HUES48 (cell line): ENCODE measurements around the gene IQSEC1.

ENCODE experiments used
- H3K27ac ChIP-seq: one replicate; pipeline ENCODE4 v1.7.0; 2013; ENCODE audit warnings: low read depth, low read length, inconsistent platforms
- H3K27me3 ChIP-seq: 2 replicates; pipeline ENCODE4 v1.6.1; 2013; ENCODE audit warnings: mild to moderate bottlenecking, low read length; ENCODE audit not compliant: control insufficient read depth, insufficient read depth
- H3K36me3 ChIP-seq: 2 replicates; pipeline ENCODE4 v1.6.1; 2013; ENCODE audit warnings: low read length; ENCODE audit not compliant: control insufficient read depth, insufficient read depth
- H3K4me1 ChIP-seq: 2 replicates; pipeline ENCODE4 v1.6.1; 2013; ENCODE audit warnings: mild to moderate bottlenecking, low read length; ENCODE audit not compliant: control insufficient read depth, insufficient read depth
- H3K4me3 ChIP-seq: 2 replicates; pipeline ENCODE4 v1.5.1; 2013; ENCODE audit warnings: mild to moderate bottlenecking, low read depth, low read length
- H3K9ac ChIP-seq: 2 replicates; pipeline ENCODE4 v1.6.1; 2013; ENCODE audit warnings: mild to moderate bottlenecking, low read depth, low read length, moderate library complexity
- H3K9me3 ChIP-seq: 2 replicates; pipeline ENCODE4 v1.6.1; 2013; ENCODE audit warnings: low read length; ENCODE audit not compliant: control insufficient read depth, insufficient read depth

The IQSEC1 gene

GRCh38 chr3:13073326-13074005 lies at the start of gene IQSEC1:
TSS of gene IQSEC1 (minus strand) at chr3:13073429. CDS start at chr3:13073014, 415 bp downstream.
- H3K4me1 ChIP-seq: peaks cover 9% of the 10 kb centered on the region
- H3K4me3 ChIP-seq: peak within 1 kb of the TSS; percentile 52
- H3K36me3 ChIP-seq: no peaks in the 10 kb centered on the region
- no peak within 1 kb of the TSS for H3K27ac ChIP-seq
- no peaks in the 10 kb centered on the region for H3K9me3 ChIP-seq
- no peak within 1 kb of the TSS for H3K9ac ChIP-seq
- H3K27me3 ChIP-seq: peaks cover 40% of the 10 kb centered on the region

DNA sequence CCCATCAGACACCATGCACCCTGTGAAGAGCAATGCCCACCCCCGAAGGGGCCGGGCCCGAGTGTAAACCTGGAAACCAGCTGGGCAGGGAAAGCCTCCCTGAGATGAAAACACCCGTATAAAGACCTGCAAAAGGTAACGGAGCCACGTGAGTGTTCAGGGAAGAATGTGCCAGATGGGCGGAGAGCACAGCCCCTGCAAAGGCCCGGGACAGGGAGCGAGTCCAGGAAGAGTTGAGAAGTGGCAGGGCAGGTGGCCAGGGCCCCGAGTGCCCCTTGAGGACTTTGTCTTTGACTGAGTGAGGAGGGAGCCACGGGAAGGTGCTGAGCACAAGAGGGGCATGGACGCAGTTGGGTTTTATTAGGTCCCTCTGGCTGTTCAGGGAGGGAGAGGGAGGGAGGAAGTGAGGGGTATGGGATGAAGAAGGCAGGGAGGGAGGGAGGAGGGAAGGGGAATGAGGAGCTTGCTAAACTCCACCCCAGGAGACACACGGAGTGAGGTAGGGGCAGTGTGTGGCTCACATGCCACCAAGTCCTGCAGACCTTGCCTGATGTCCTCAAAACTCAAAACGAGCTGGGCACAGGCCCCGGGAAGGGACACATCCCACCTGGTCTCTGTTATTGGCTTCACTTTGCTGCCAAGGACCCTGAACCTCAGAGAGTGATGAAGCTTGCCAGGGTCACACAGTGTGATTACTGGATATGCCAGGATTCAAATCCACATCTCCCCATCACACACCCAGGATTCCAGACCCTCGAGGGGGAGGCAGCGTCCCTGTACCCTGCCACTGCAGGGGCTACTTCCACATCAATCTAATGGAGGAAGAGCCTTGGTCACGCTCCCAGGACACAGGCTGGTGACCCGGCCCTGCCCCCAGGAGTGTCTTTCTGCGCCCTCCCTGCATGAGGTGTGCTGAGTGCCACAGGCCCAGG lies 49.1 kb upstream of the IQSEC1 start:
- Histone ChIP-seq H3K4me3 (no peak overlapping the region), H3K9ac (no peak overlapping the region), H3K9me3 (no peaks in the 10 kb centered on the region)

DNA sequence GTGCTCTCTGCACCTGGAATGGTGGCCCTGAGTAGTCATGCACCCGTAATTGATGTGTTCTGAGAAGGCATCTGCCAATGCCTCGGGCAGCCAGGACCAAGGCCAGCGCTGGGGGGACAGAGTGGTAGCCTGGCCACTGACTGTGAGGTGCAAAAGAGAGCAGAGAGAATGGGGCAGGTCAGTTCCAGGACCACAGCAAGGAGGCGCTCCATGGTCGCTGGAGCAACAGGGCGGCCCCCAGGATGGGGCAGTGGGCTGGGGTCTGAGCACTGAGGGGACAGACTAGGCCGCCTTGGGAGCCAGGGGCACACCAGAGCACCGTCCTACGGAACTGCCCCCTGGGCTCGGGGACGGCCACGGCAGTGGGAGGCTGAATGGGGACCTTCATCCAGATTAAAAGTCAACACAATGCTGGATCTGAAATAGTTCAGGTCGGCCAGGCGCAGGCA lies 48.3 kb upstream of the IQSEC1 start:
- H3K4me3 ChIP-seq: no peak overlapping the region
- no peaks in the 10 kb centered on the region for H3K36me3 ChIP-seq
- no peak overlapping the region for H3K9ac ChIP-seq
- no peaks in the 10 kb centered on the region for H3K4me1 ChIP-seq
- no peak overlapping the region for H3K27ac ChIP-seq
- no peaks in the 10 kb centered on the region for H3K9me3 ChIP-seq
- H3K27me3 ChIP-seq: no peaks in the 10 kb centered on the region

More for the DNA sequence above, 49.1 kb upstream of the IQSEC1 start:
- Histone ChIP-seq H3K36me3 (no peaks in the 10 kb centered on the region), H3K27me3 (no peaks in the 10 kb centered on the region), H3K27ac (no peak overlapping the region), H3K4me1 (no peaks in the 10 kb centered on the region)

DNA sequence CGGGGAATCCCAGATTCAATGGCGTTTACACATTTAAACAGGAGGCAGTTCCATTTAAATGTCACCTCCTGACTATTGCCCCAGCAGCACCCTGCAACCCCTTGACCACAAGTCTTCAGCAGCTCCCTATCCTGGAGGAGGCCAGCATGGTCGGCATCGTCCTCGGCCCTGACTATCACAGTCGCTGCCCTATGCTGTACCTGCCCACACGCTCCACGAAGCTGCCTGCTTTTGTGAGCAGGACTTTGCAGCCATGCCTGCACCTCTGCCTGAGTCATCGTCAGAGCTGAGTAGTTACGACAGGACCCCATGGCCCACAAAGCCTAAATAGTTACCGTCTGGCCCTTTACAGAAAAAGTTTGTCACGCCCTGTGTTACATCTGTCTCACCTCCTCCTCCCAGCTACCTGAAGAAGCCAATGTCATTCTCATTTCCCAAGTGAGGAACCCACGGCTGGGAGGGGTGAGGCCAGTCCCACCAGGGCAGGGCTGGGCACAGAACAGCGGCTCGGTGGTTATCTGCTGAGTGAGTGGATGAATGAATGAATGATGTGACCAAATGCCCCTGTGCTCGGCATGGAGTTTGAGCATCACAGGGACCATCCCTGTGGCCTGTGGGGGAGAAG lies 47.8 kb upstream of the IQSEC1 start:
- Histone ChIP-seq H3K36me3 (no peaks in the 10 kb centered on the region), H3K27me3 (no peaks in the 10 kb centered on the region), H3K27ac (no peak overlapping the region), H3K4me1 (no peaks in the 10 kb centered on the region), H3K9me3 (no peaks in the 10 kb centered on the region), H3K4me3 (no peak overlapping the region), H3K9ac (no peak overlapping the region)

GRCh38 chr3:13120289-13120927 lies 47.2 kb upstream of the IQSEC1 start:
- H3K27ac ChIP-seq: no peak overlapping the region
- H3K27me3 ChIP-seq: no peaks in the 10 kb centered on the region
- H3K4me1 ChIP-seq: no peaks in the 10 kb centered on the region
- H3K9me3 ChIP-seq: no peaks in the 10 kb centered on the region
- H3K4me3 ChIP-seq: no peak overlapping the region
- H3K36me3 ChIP-seq: no peaks in the 10 kb centered on the region
- H3K9ac ChIP-seq: no peak overlapping the region

DNA sequence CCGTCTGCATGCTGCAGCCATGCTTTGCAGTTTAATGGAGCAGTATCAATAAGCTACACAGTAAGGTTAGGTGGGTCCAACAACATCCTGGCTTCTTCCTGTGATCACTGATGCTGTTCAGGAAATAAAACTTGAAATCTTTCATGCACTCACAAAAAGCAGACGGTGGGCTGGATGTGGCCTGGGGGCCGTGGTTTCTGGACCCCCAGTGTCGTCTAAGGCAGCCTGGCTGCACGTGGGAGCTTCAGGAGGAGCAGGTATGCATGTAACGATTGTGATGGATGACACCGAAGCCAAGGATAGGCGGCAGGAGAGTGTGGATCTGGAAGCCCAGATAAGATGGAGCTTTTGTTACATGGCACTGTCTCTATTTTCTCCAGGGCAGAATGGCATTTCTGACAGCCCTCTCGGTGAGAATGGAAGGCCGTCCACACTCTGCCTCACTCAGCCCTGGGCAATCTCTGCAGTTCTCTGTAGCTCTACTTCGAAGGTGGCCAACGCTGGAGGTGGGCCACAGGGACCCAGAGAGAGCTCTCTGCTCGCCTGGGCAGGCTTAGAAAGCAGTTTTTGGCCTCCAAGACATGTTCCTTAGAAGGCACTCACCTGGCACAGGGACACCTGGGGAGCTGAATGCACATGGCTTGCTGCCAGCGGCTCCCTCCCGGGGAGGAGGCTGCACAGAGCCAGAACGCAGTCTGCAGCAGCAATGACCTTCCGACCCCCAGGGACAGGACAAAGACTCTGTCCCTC lies 46.4 kb upstream of the IQSEC1 start:
- H3K4me1 ChIP-seq: no peaks in the 10 kb centered on the region
- no peaks in the 10 kb centered on the region for H3K9me3 ChIP-seq
- H3K4me3 ChIP-seq: no peak overlapping the region
- no peak overlapping the region for H3K27ac ChIP-seq
- H3K36me3 ChIP-seq: no peaks in the 10 kb centered on the region
- H3K9ac ChIP-seq: no peak overlapping the region
- no peaks in the 10 kb centered on the region for H3K27me3 ChIP-seq

DNA sequence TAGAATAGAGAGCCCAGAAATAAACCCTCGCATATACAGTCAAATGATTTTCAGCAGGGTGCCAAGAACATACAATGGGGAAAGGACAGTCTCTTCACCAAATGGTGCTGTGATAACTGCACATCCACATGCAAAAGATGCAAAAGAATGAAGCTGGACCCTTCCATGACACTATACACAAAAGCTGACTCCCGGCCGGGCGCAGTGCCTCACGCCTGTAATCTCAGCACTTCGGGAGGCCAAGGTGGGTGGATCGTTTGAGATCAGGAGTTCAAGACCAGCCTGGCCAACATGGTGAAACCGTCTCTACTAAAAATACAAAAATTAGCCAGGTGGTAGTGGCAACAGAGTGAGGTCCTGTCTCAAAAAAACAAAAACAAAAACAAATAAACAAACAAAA lies 43.2 kb upstream of the IQSEC1 start:
- no peaks in the 10 kb centered on the region for H3K4me1 ChIP-seq

DNA sequence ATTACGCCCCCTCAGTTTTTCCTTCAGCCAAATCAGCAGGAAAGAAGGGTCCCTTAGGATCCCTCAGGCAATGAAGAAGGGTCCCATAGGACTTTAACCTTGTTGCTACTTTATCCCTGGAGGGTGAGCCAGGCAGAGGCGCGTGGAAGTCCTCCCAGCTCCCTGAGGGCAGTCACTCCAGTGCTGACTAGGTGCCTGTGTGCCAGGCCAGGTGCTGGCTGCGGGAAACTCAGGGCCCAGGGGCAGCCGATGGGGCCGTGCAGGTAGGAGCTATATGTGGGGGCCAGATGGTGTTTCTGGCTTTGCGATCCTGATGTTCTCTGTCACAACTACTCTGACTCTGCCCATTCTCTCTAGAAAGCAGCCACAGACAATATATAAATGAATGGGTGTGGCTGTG lies 42.8 kb upstream of the IQSEC1 start:
- H3K27ac ChIP-seq: no peak overlapping the region
- H3K4me3 ChIP-seq: no peak overlapping the region
- H3K27me3 ChIP-seq: no peaks in the 10 kb centered on the region
- no peaks in the 10 kb centered on the region for H3K4me1 ChIP-seq
- no peaks in the 10 kb centered on the region for H3K36me3 ChIP-seq
- no peak overlapping the region for H3K9ac ChIP-seq
- no peaks in the 10 kb centered on the region for H3K9me3 ChIP-seq

More for the DNA sequence above, 43.2 kb upstream of the IQSEC1 start:
- H3K9me3 ChIP-seq: no peaks in the 10 kb centered on the region
- no peak overlapping the region for H3K27ac ChIP-seq
- no peaks in the 10 kb centered on the region for H3K36me3 ChIP-seq
- H3K27me3 ChIP-seq: no peaks in the 10 kb centered on the region
- no peak overlapping the region for H3K9ac ChIP-seq
- no peak overlapping the region for H3K4me3 ChIP-seq

- Histone ChIP-seq H3K4me1 (no peaks in the 10 kb centered on the region), H3K9ac (no peak overlapping the region), H3K27me3 (no peaks in the 10 kb centered on the region), H3K9me3 (no peaks in the 10 kb centered on the region), H3K27ac (no peak overlapping the region), H3K4me3 (no peak overlapping the region), H3K36me3 (no peaks in the 10 kb centered on the region)
Observed at GRCh38 chr3:13115576-13115910, 42.3 kb upstream of the IQSEC1 start.

GRCh38 chr3:13114811-13115575 lies 41.8 kb upstream of the IQSEC1 start:
- H3K4me3 ChIP-seq: no peak overlapping the region
- H3K27me3 ChIP-seq: no peaks in the 10 kb centered on the region
- no peak overlapping the region for H3K27ac ChIP-seq

More at GRCh38 chr3:13114811-13115575, 41.8 kb upstream of the IQSEC1 start:
- H3K9me3 ChIP-seq: no peaks in the 10 kb centered on the region
- H3K36me3 ChIP-seq: no peaks in the 10 kb centered on the region
- no peak overlapping the region for H3K9ac ChIP-seq
- H3K4me1 ChIP-seq: no peaks in the 10 kb centered on the region
